GM12864 (cell line): ENCODE results near the gene PIP5K1C.

ENCODE experiments used
- DNase-seq: peaks from one replicate; pipeline ENCODE4 v3.0.0-alpha.2; 2011; ENCODE audit warnings: low read depth
- H3K4me3 ChIP-seq: 2 replicates; pipeline ENCODE4 v1.5.1; 2011; ENCODE audit warnings: mild to moderate bottlenecking, low read depth, low read length, control low read depth
- CTCF ChIP-seq: IDR thresholded peaks from 2 replicates; pipeline ENCODE4 v1.5.1; 2011; ENCODE audit warnings: low read depth, mild to moderate bottlenecking, moderate library complexity, low read length, control low read depth, inconsistent platforms; ENCODE audit errors: missing control alignments

Gene PIP5K1C

DNA sequence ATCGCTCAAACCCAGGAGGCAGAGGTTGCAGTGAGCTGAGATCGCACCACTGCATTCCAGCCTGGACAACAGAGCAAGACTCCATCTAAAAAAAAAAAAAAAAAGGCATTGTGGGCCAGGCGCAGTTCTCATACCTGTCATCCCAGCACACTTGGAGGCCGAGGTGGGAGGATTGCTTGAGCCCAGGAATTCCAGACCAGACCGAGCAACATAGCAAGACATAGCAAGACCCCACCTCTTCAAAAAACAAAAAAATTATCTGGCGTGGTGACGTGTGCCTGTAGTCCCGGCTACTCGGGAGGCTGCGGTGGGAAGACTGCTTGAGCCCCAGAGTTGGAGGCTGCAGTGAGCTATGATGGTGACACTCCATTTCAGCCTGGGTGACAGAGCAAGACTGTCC lies 18.0 kb downstream of the PIP5K1C start:
- no peak overlapping the region for H3K4me3 ChIP-seq
- no peak for TF ChIP-seq CTCF
- no peak for DNase-seq

GRCh38 chr19:3680939-3681338 lies 19.3 kb downstream of the PIP5K1C start:
- no peak for TF ChIP-seq CTCF
- DNase-seq: no peak

GRCh38 chr19:3679581-3679980 lies 20.7 kb downstream of the PIP5K1C start:
- no peak for TF ChIP-seq CTCF
- H3K4me3 ChIP-seq: no peak overlapping the region
- no peak for DNase-seq

More at GRCh38 chr19:3680939-3681338, 19.3 kb downstream of the PIP5K1C start:
- no peak overlapping the region for H3K4me3 ChIP-seq

GRCh38 chr19:3679138-3679537 lies 21.1 kb downstream of the PIP5K1C start:
- H3K4me3 ChIP-seq: no peak overlapping the region
- no peak for DNase-seq
- no peak for TF ChIP-seq CTCF

GRCh38 chr19:3678188-3678587 lies 22.1 kb downstream of the PIP5K1C start:
- H3K4me3 ChIP-seq: no peak overlapping the region
- no peak for DNase-seq
- no peak for TF ChIP-seq CTCF

- H3K4me3 ChIP-seq: no peak overlapping the region
- no peak for TF ChIP-seq CTCF
- DNase-seq: no peak
Measured at GRCh38 chr19:3674784-3675543, 25.3 kb downstream of the PIP5K1C start.
